HepG2 (cell line): ENCODE measurements around the gene CR1. TPM values are rescaled to one million over a fixed set of nuclear protein-coding genes. Genes with fewer than 3 reads are reported as not detected.

Experiments
- ATAC-seq: fragments of 200-7000 bp; cut with Tn5 transposase; 3 replicates; pipeline ENCODE4 v1.9.1; 2020; ENCODE audit warnings: mild to moderate bottlenecking, moderate library complexity
- BruUV-seq: library from RNA; stranded (reverse); fragments of 400-500 nt; replicated peaks from 2 replicates; lab custom pipeline; 2021; lab: Mats Ljungman, UMichigan
- CTCF ChIA-PET: fragments of 300-600 bp; formaldehyde crosslinking; extraction: SDS; loops from one replicate; lab custom pipeline; 2021; ENCODE audit warnings: low total read pairs, inconsistent platforms, low intra/inter-chr PET ratio; lab: Yijun Ruan, JAX
- POLR2A ChIA-PET: fragments of 350-600 bp; sonication (Branson Sonifier 250); formaldehyde crosslinking; loops from one replicate; lab custom pipeline; 2020; ENCODE audit warnings: antibody characterized with exemption, inconsistent platforms; lab: Yijun Ruan, JAX
- DNase-seq: peaks from one replicate; pipeline ENCODE4 v3.0.0-alpha.2; 2015; ENCODE audit warnings: low spot score
- FAIRE-seq: peaks from 3 replicates; lab custom pipeline; 2011; peaks lifted over from hg19 to GRCh38; lab: Jason Lieb, UNC
- H2AFZ ChIP-seq: one replicate; pipeline ENCODE4 v1.6.1; 2011; ENCODE audit warnings: low read length, inconsistent platforms
- H3K27ac ChIP-seq: fragments of 300-600 bp; 3 replicates; pipeline ENCODE4 v1.8.0; 2011; ENCODE audit warnings: mixed run types, mild to moderate bottlenecking, mixed read lengths, low read length, inconsistent platforms; ENCODE audit not compliant: insufficient read depth; ENCODE audit errors: extremely low read length
- H3K27me3 ChIP-seq, 2 experiments: fragments of 200-600 bp in 1 of 2; 2 replicates in 1 of 2; 3 replicates in 1 of 2; pipeline versions ENCODE4 v1.6.0 to v1.8.0; 2011; ENCODE audit warnings: low read length in 2 of 2, mild to moderate bottlenecking in 2 of 2, moderate library complexity in 2 of 2, inconsistent platforms in 1 of 2; ENCODE audit not compliant: insufficient read depth in 2 of 2, control insufficient read depth in 1 of 2
- H3K36me3 ChIP-seq, 2 experiments: fragments of 200-600 bp in 1 of 2; replicated peaks in 1 of 2; 2 replicates in 1 of 2; 3 replicates in 1 of 2; pipeline versions ENCODE4 v1.5.1 to v1.8.0; 2011; ENCODE audit warnings: low read length in 2 of 2, inconsistent platforms in 1 of 2; ENCODE audit not compliant: insufficient read depth in 2 of 2, control insufficient read depth in 1 of 2
- H3K4me1 ChIP-seq: 2 replicates; pipeline ENCODE4 v1.5.1; 2012; ENCODE audit warnings: low read length, inconsistent platforms; ENCODE audit not compliant: insufficient read depth
- H3K4me2 ChIP-seq: 2 replicates; pipeline ENCODE4 v1.6.0; 2011; ENCODE audit warnings: low read depth, low read length, inconsistent platforms
- H3K4me3 ChIP-seq, 3 experiments: fragments of 200-600 bp in 1 of 3; sonication (generic), shearing (Covaris generic) in 1 of 3; replicated peaks in 1 of 3; 2 replicates each; pipeline ENCODE4 v1.5.1; 2011 to 2016; ENCODE audit warnings: low read length in 3 of 3, inconsistent platforms in 2 of 3, low read depth in 2 of 3, mild to moderate bottlenecking in 2 of 3, control low read depth in 1 of 3, mixed read lengths in 1 of 3; ENCODE audit not compliant: insufficient read depth in 1 of 3
- H3K79me2 ChIP-seq: one replicate; pipeline ENCODE4 v1.6.1; 2011; ENCODE audit warnings: low read length, inconsistent platforms; ENCODE audit not compliant: insufficient read depth
- H3K9ac ChIP-seq: 2 replicates; pipeline ENCODE4 v1.6.0; 2011; ENCODE audit warnings: mild to moderate bottlenecking, low read depth, low read length, inconsistent platforms; ENCODE audit not compliant: insufficient read depth
- H3K9me3 ChIP-seq: 2 replicates; pipeline ENCODE4 v1.5.1; 2012; ENCODE audit warnings: mild to moderate bottlenecking, low read length
- H4K20me1 ChIP-seq: 2 replicates; pipeline ENCODE4 v1.6.0; 2011; ENCODE audit warnings: inconsistent platforms, mild to moderate bottlenecking, low read length, moderate library complexity; ENCODE audit not compliant: insufficient read depth
- CEBPG ChIP-seq: IDR thresholded peaks from 2 replicates; pipeline ENCODE4 v1.6.1; 2016
- HNRNPK ChIP-seq: fragments of 200-400 bp; formaldehyde crosslinking; IDR thresholded peaks from 2 replicates; pipeline ENCODE4 v1.6.1; 2018; ENCODE audit warnings: low read length, low read depth, moderate library complexity, mild to moderate bottlenecking; ENCODE audit not compliant: poor library complexity, severe bottlenecking
- HOXD1 ChIP-seq: sonication (generic); formaldehyde crosslinking; IDR thresholded peaks from 2 replicates; pipeline ENCODE4 v1.5.0; 2020; ENCODE audit warnings: missing genetic modification reagents
- JARID2 ChIP-seq: sonication (generic); formaldehyde crosslinking; IDR thresholded peaks from 2 replicates; pipeline ENCODE4 v1.8.1; 2023; ENCODE audit warnings: missing genetic modification reagents, inconsistent platforms; ENCODE audit not compliant: insufficient replicate concordance
- RFXANK ChIP-seq: IDR thresholded peaks from 2 replicates; pipeline ENCODE4 v1.6.1; 2016
- SETDB1 ChIP-seq: sonication (generic); formaldehyde crosslinking; IDR thresholded peaks from 2 replicates; pipeline ENCODE4 v1.5.1; 2020; ENCODE audit warnings: missing genetic modification reagents, mild to moderate bottlenecking, borderline replicate concordance
- TBL1XR1 ChIP-seq: fragments of 150-350 bp; IDR thresholded peaks from 2 replicates; pipeline ENCODE4 v1.6.1; 2014; ENCODE audit warnings: borderline replicate concordance, low read length; ENCODE audit not compliant: partially characterized antibody
- ZMYM2 ChIP-seq: sonication (generic); formaldehyde crosslinking; IDR thresholded peaks from 2 replicates; pipeline ENCODE4 v1.8.0; 2022; ENCODE audit warnings: mild to moderate bottlenecking, missing genetic modification reagents
- ZNF510 ChIP-seq: sonication (generic); formaldehyde crosslinking; IDR thresholded peaks from 2 replicates; pipeline ENCODE4 v1.4.0; 2020; ENCODE audit warnings: low read depth, mild to moderate bottlenecking, missing genetic modification reagents
- ZNF572 ChIP-seq: sonication (generic); formaldehyde crosslinking; IDR thresholded peaks from 2 replicates; pipeline ENCODE4 v1.5.1; 2020; ENCODE audit warnings: mild to moderate bottlenecking, missing genetic modification reagents
- ZNF766 ChIP-seq: sonication (generic); formaldehyde crosslinking; IDR thresholded peaks from 2 replicates; pipeline ENCODE4 v1.5.0; 2020; ENCODE audit warnings: missing genetic modification reagents, borderline replicate concordance
- ZNF792 ChIP-seq: IDR thresholded peaks from 2 replicates; pipeline ENCODE4 v1.6.1; 2016
- WGBS: methylation state at CpG from one replicate; pipeline ENCODE4 v1.1.6; 2017; ENCODE audit warnings: low lambda C conversion rate; 5-methylcytosine and 5-hydroxymethylcytosine counted together
- in situ Hi-C: cut with HindIII; loops from 2 replicates; pipeline ENCODE4 v1.10.0; 2017; ENCODE audit warnings: low pct_unique_long_range_greater_than_20kb; ENCODE audit not compliant: extremely low pct_ligation_motif_present
- intact Hi-C: fragments of 100-400 bp; cut with micrococcal nuclease; formaldehyde crosslinking; loops from one replicate; pipeline ENCODE4 v1.10.0; 2022; ENCODE audit not compliant: unreplicated experiment
- polyA plus RNA-seq, 8 experiments: library from polyadenylated mRNA; depleted of rRNA in 3 of 8; stranded (reverse) in 7 of 8; unstranded in 1 of 8; fragments of >200 nt; fragmentation: Illumina TruSeq in 4 of 8; extraction: Trizol in 4 of 8; gene quantifications; 2 replicates each; pipeline versions ENCODE4 v1.2.1 to v1.2.3, GENCODE V29; 2011 to 2016; ENCODE audit warnings: low read depth in 4 of 8, missing spikeins in 1 of 8, mixed read lengths in 1 of 8; ENCODE audit not compliant: insufficient read depth in 1 of 8
- total RNA-seq, 5 experiments: library from RNA; depleted of rRNA; stranded (reverse); fragments of >200 nt; fragmentation: Illumina TruSeq; extraction: Trizol; gene quantifications; 2 replicates each; pipeline ENCODE4 v1.2.3, GENCODE V29; 2016; ENCODE audit warnings: low read depth in 1 of 5
- TF ChIP-seq, protein P1 (sequence below): sonication (generic); formaldehyde crosslinking; IDR thresholded peaks from 2 replicates; pipeline ENCODE4 v1.8.1; 2023; ENCODE audit warnings: mild to moderate bottlenecking, inconsistent platforms, moderate library complexity, missing genetic modification reagents, borderline replicate concordance
- TF ChIP-seq, protein P2 (sequence below): sonication (generic); formaldehyde crosslinking; IDR thresholded peaks from 2 replicates; pipeline ENCODE4 v1.8.0; 2022; ENCODE audit warnings: missing genetic modification reagents, low read depth, mild to moderate bottlenecking, borderline replicate concordance
- TF ChIP-seq, protein P3 (sequence below): IDR thresholded peaks from 2 replicates; pipeline ENCODE4 v1.6.1; 2016; ENCODE audit warnings: mild to moderate bottlenecking
- TF ChIP-seq, protein P4 (sequence below): sonication (generic); formaldehyde crosslinking; IDR thresholded peaks from 2 replicates; pipeline ENCODE4 v1.9.0; 2022; ENCODE audit warnings: low read depth, missing genetic modification reagents

Gene CR1
- total and polyA plus RNA-seq, 2 of the 13 experiments (the other 11 are each of a cell fraction or from before 2014, with no cell fraction given) = not detected

DNA sequence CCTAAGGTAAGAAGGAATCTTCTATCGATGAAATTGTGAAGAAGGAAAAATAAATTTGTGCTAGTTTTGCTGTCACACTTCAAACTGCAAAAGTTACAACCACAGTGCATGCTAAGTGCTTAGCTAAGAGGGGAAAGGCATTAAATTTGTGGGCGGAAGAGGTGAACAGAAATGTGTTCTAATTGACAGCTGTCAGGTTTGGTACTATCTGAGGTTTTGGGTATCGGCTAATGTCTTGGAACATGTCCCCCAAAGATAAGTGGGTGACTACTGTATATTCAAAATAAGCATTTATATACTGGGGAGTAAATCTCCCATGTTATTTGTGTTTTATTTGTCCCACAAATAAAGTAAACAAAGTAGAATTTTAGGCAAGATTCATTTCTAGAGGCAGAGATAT lies 8.0 kb downstream of the CR1 start:
- no peaks in the 10 kb centered on the region for H3K36me3 ChIP-seq
- intact Hi-C loops = no loop called here
- H3K4me3 ChIP-seq = no peak overlapping the region
- DNase-seq (no peak), FAIRE-seq (no peak), ATAC-seq (no peak)
- H3K79me2 ChIP-seq = no peaks in the 10 kb centered on the region
- WGBS = 1% methylated on average over 3 of the region's 3 CpGs
- no TSS peak for BruUV-seq
- no peak for TF ChIP-seq HNRNPK
- TF ChIP-seq ZNF510 = no peak
- TF ChIP-seq ZMYM2 (CRISPR knock-in tag) = no peak
- TF ChIP-seq, protein P1, sequence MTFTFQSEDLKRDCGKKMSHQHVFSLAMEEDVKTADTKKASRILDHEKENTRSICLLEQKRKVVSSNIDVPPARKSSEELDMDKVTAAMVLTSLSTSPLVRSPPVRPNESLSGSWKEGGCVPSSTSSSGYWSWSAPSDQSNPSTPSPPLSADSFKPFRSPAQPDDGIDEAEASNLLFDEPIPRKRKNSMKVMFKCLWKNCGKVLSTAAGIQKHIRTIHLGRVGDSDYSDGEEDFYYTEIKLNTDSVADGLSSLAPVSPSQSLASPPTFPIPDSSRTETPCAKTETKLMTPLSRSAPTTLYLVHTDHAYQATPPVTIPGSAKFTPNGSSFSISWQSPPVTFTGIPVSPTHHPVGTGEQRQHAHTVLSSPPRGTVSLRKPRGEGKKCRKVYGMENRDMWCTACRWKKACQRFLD (CRISPR knock-in tag) = no peak
- TF ChIP-seq, protein P2, sequence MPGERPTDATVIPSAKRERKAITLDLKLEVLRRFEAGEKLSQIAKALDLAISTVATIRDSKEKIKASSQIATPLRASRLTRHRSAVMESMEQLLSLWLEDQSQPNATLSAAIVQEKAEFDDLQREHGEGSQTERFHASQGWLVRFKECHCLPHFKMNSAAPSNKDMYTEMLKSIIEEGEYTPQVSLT (CRISPR knock-in tag) = no peak
- TF ChIP-seq ZNF572 (CRISPR knock-in tag) = no peak
- no peak for TF ChIP-seq JARID2 (CRISPR knock-in tag)
- no peak for TF ChIP-seq ZNF792 (CRISPR knock-in tag)
- no peak for TF ChIP-seq SETDB1 (CRISPR knock-in tag)
- TF ChIP-seq TBL1XR1 = no peak
- TF ChIP-seq, protein P3, sequence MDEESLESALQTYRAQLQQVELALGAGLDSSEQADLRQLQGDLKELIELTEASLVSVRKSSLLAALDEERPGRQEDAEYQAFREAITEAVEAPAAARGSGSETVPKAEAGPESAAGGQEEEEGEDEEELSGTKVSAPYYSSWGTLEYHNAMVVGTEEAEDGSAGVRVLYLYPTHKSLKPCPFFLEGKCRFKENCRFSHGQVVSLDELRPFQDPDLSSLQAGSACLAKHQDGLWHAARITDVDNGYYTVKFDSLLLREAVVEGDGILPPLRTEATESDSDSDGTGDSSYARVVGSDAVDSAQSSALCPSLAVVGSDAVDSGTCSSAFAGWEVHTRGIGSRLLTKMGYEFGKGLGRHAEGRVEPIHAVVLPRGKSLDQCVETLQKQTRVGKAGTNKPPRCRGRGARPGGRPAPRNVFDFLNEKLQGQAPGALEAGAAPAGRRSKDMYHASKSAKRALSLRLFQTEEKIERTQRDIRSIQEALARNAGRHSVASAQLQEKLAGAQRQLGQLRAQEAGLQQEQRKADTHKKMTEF (CRISPR knock-in tag) = no peak
- no peak for TF ChIP-seq HOXD1
- TF ChIP-seq RFXANK (CRISPR knock-in tag) = no peak
- TF ChIP-seq CEBPG (CRISPR knock-in tag) = no peak
- no peak for TF ChIP-seq ZNF766 (CRISPR knock-in tag)
- TF ChIP-seq, protein P4, sequence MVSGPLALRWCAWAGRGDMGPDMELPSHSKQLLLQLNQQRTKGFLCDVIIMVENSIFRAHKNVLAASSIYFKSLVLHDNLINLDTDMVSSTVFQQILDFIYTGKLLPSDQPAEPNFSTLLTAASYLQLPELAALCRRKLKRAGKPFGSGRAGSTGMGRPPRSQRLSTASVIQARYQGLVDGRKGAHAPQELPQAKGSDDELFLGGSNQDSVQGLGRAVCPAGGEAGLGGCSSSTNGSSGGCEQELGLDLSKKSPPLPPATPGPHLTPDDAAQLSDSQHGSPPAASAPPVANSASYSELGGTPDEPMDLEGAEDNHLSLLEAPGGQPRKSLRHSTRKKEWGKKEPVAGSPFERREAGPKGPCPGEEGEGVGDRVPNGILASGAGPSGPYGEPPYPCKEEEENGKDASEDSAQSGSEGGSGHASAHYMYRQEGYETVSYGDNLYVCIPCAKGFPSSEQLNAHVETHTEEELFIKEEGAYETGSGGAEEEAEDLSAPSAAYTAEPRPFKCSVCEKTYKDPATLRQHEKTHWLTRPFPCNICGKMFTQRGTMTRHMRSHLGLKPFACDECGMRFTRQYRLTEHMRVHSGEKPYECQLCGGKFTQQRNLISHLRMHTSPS (CRISPR knock-in tag) = no peak
- no peak overlapping the region for H3K4me2 ChIP-seq
- ChIA-PET POLR2A (no interaction called here), CTCF (no interaction called here)
- H3K27me3 ChIP-seq = peaks cover 0 to 11% of the 10 kb centered on the region in 2 experiments; a peak in 3 of 5 replicates
- in situ Hi-C loops = no loop called here
- H3K9me3 ChIP-seq = no peaks in the 10 kb centered on the region
- H4K20me1 ChIP-seq = no peaks in the 10 kb centered on the region
- H3K4me1 ChIP-seq = no peaks in the 10 kb centered on the region
- no peak overlapping the region for H3K9ac ChIP-seq
- H2AFZ ChIP-seq = no peak overlapping the region
- no peak overlapping the region for H3K27ac ChIP-seq
